ENCODE results near the gene TSHR. TPM values are rescaled to one million over a fixed set of nuclear protein-coding genes. Genes with fewer than 3 reads are reported as not detected.

TSHR gene
- total RNA-seq, 1 experiment from 2014 or later: not detected

GRCh38 chr14:80933686-80934085 is 21.7 kb upstream of the TSHR start (continued):
- TF ChIP-seq CDX4 (CRISPR knock-in tag; IDR thresholded peaks at IDR 0.05; ENCODE audit: borderline replicate concordance): no peak
- no peak for TF ChIP-seq ZNF671 (CRISPR knock-in tag; IDR thresholded peaks at IDR 0.05)
- no peak for TF ChIP-seq ELF4 (CRISPR knock-in tag; IDR thresholded peaks at IDR 0.05; ENCODE audit: low read depth)
- no peak for TF ChIP-seq SMAD3 (CRISPR knock-in tag; IDR thresholded peaks at IDR 0.05; ENCODE audit: borderline replicate concordance)
- TF ChIP-seq FOXP4 (CRISPR knock-in tag; IDR thresholded peaks at IDR 0.05): no peak
- TF ChIP-seq OVOL2 (CRISPR knock-in tag; IDR thresholded peaks at IDR 0.05; ENCODE audit: borderline replicate concordance): no peak
- no peak for TF ChIP-seq E2F4 (CRISPR knock-in tag; IDR thresholded peaks at IDR 0.05; ENCODE audit: borderline replicate concordance, low read depth)

- ChIA-PET POLR2A (no interaction called here), CTCF (interaction anchor here (2.6 kb wide), 1 partner anchor 48 kb away, joined by 24 read pairs; no protein-coding TSS in a partner anchor)
- ATAC-seq (no peak), DNase-seq (ENCODE audit: low spot score) (no peak)
- no peak overlapping the region for H3K27ac Mint-ChIP-seq
- no peaks in the 10 kb centered on the region for H3K9me3 Mint-ChIP-seq
- peaks cover 12% of the 10 kb centered on the region for H3K4me1 Mint-ChIP-seq
- TF ChIP-seq ZNF416 (CRISPR knock-in tag; IDR thresholded peaks at IDR 0.05): no peak
- no peak for TF ChIP-seq GABPB1 (CRISPR knock-in tag; IDR thresholded peaks at IDR 0.05)
- no peak for TF ChIP-seq HMGXB4 (CRISPR knock-in tag; IDR thresholded peaks at IDR 0.05)
- TF ChIP-seq CTCF (IDR thresholded peaks at IDR 0.05): no peak
- TF ChIP-seq ATF2 (CRISPR knock-in tag; IDR thresholded peaks at IDR 0.05; ENCODE audit: borderline replicate concordance, low read depth): no peak
- no peak for TF ChIP-seq ETV6 (CRISPR knock-in tag; IDR thresholded peaks at IDR 0.05)
- H3K27me3 Mint-ChIP-seq (ENCODE audit: low read depth): no peaks in the 10 kb centered on the region; the same call in 1 of the 2 replicates
- H3K36me3 Mint-ChIP-seq: no peaks in the 10 kb centered on the region
- peak overlapping the region; percentile 90 for H3K4me3 Mint-ChIP-seq
Measured at GRCh38 chr14:80940146-80940545, 15.3 kb upstream of the TSHR start.
